Activated gamma-delta T cell treated with anti-CD3 and anti-CD28 coated beads, Interleukin-2, amount 50 U/mL, for 16 hours (primary cell): ENCODE results near the gene CSNK2A1.
"Not testable (repeated sequence)": the region's sequence is repeated elsewhere in the genome, so short reads cannot be mapped to it uniquely, and the experiment has no call there.

Experiments
- DNase-seq: peaks from one replicate; pipeline ENCODE4 v3.0.0-alpha.2; 2020; ENCODE audit warnings: low read depth

CSNK2A1 gene

DNA sequence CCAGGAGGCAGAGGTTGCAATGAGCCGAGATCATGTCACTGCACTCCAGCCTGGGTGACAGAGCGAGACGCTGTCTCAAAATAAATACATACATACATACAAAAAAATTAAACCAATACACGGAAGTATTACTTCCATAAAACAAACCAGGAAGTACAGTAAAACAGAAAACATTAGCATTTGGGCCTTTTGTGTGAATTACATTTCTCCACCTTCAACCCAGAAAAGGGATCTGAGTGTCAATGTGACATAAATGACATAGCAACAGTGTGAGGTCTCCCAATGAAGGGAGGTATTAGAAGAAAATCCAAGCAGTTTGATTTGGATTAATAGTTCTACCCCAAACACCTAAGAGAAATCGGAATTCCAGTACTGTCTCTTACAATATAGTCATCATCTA lies 10.1 kb downstream of the CSNK2A1 start:
- DNase-seq: no peak

DNA sequence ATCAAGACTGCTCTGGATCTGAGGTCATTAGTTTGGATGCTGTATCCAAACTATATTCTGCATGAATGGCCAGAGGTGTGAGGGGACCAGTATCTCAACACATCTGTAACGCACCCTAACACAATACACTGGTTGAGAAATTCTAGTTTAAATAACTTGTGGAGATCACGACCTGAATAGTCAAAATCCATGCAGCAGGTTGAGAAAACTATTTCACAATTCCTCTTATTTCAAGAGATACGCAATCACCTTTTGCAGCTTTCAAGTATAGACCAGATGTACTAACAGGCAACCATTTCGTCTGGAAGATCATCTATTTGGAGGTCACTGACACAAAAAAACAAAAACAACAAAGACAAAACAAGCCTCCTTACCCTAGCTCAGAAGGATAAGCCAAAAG lies 11.1 kb downstream of the CSNK2A1 start:
- no peak for DNase-seq

DNA sequence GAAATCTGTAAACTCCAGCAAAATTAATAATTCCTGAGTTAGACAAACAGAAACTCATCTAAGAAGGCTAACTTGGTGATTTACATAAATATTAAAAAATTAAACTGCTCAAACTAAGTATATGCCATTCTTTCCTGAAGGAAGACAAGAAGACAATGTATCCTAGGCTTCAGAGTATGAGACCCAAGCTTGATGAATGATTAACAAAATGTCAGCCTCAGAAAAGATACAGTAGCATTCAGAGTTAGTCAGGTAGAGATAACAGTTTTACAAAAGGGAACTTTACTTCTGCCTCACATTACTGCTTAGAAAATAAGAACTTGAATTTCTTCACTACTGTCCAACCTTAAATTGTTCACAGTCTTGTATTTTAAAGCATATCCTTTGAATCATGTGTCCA lies 12.0 kb downstream of the CSNK2A1 start:
- no peak for DNase-seq

DNA sequence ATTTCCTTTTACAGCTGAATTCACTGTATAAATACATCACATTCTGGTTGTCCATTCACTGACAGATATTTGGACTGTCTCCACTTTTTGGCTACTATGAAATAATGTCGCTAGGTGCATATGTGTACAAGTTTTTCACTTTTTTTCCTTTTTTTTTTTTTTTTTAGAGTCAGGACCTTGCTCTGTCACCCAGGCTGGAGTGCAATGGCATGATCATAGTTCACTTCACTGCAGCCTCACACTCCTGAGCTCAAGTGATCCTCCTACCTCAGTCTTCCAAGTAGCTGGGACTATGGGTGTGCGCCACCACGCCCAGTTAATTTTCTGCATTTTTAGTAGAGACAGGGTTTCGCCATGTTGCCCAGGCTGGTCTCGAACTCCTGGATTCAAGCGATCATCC lies 13.3 kb downstream of the CSNK2A1 start:
- no peak for DNase-seq

DNA sequence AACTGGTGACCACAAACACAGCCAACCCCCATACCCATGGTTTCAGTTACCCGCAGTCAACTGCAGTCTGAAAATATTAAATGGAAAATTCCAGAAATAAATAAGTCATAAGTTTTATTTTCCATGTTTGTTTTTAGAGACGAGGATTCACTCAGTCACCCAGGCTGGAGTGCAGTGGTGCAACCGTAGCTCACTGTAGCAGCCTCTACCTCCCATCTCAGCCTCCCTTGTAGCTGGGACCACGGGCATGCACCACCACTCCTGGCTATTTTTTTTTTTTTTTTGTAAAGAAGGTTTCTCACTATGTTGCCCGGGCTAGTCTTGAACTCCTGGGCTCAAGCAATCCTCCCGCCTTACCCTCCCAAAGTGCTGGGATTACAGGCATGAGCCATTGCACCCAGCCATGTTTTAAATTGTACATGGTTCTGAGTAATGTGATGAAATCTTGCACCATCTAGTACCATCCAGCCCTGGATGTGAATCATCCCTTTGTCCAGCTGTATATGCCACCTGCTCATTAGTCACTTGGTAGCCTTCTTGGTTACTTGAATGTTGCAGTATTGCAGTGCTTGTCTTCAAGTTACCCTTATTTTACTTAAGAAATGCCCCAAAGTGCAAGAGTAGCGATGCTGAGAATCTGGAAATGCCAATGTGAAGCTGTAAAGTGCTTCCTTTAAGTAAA lies 14.5 kb downstream of the CSNK2A1 start:
- no peak for DNase-seq

DNA sequence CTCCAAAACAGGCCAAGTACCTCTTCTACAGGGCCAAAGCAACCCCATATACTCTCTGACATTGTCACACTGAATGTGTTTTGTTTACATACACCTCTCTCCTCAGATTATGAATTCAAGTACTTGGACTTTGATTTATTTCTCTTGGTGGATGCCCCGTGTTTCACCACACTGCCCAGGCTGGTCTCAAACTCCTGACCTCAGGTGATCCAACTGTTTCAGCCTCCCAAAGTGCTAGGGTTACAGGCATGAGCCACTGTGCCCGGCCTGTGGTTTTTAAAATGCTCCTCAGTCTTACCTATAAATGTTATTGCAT lies 16.1 kb downstream of the CSNK2A1 start:
- no peak for DNase-seq

DNA sequence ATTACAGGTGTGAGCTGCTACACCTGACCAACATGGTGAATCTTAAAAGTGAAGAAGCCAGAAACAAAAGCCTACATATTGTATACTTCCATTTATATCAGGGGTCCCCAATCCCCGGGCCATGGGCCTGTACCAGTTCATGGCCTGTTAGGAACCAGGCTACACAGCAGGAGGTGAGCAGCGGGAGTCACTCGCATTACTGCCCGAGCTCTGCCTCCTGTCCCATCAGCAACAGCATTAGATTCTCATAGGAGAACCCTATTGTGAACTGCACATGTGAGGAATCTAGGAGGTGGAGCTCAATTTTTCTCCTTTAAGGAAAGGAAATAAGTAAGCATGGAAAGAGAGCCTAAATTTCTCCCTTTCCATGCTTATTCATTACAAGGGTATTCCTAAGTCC lies 21.7 kb downstream of the CSNK2A1 start:
- no peak for DNase-seq

DNA sequence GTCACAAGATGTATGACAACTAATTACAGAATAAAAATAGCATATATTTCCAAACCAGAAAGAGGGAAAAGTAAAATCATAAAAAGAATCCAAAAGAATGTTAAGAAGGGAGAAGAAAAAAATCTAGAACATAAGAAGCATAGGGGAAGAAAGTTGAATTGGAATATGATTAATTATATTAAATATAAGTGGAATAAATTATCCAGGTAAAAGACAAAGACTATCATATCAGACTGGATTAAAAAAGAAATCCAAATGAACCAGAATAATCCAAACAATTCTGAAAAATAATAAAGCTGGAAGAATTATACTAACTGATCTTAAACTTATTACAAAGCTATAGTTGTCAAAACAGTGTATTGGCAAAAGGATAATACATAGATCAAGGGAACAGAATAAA lies 23.6 kb downstream of the CSNK2A1 start:
- DNase-seq: no peak

DNA sequence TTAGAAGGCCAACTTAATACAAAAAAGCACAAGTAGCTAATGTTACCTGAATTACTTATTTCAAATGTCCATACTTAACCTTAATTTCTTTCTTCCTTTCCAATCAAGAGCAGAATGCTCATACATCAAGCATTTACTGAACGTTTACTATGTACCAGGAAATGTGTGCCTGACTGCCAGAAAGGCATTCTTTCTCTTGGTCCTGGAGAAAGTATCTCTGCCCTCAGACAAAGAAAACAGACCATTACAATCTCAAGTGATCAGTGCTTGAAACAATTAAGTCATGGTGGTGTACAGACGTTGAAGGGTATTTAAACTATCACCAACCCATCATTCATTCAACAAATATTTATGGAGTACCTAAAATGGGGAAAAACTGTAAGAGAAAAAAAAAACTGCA lies 26.4 kb downstream of the CSNK2A1 start:
- DNase-seq: no peak

DNA sequence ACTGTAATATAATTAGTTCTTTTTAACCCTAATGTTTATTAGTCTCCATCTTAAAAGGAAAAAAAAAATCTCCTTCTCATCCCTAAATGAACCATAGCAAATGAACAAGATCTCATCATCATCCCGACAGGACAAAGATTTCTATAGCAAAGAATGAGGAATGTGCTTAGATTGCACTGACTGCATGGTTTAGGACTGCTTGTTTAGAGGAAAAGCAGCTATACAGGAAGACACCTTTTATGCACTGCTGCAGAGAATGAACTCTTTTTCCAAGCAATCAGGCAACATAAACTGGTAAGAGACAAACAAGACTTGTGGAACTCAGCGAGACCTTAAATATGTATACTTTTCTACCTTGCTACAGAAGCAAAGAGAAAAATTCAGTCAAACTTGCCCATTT lies 26.8 kb downstream of the CSNK2A1 start:
- DNase-seq: no peak

DNA sequence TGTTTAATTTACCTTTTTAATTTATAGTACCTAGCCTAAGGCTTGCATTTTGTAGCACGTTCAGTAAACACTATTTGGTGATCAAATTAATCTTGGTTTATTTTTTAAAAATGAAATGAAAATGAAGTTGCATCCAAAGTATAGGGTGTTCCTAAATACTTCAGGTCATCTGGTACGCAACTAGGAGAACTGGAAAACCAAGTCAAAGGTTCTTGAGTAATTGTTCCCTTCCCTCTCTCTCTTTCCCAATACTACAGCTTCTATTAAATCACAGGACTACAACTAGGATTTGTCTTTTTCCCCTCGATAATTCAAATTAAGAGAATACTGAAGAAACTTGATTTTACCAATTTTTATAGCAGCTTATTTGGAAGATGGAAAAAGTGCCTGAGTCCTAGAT lies 27.9 kb downstream of the CSNK2A1 start:
- DNase-seq: no peak

DNA sequence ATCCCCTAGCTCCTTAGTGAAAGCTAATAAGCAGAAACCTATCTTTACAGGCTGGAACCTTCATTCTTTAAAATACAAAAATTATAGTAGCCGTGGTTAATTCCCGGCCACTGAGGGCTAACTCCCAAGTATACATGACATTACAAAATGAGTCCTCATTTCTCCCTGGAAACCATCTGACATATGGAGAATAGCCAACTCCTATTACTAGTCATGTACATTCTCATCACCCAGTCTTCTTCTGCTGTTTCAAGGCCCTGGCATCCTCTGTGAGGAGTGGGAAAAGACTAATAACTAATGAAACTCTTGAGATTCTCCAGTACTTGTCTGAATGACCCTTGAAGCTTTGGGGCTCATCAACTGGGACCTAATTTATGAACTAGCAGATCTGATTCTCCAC lies 30.2 kb downstream of the CSNK2A1 start:
- no peak for DNase-seq

DNA sequence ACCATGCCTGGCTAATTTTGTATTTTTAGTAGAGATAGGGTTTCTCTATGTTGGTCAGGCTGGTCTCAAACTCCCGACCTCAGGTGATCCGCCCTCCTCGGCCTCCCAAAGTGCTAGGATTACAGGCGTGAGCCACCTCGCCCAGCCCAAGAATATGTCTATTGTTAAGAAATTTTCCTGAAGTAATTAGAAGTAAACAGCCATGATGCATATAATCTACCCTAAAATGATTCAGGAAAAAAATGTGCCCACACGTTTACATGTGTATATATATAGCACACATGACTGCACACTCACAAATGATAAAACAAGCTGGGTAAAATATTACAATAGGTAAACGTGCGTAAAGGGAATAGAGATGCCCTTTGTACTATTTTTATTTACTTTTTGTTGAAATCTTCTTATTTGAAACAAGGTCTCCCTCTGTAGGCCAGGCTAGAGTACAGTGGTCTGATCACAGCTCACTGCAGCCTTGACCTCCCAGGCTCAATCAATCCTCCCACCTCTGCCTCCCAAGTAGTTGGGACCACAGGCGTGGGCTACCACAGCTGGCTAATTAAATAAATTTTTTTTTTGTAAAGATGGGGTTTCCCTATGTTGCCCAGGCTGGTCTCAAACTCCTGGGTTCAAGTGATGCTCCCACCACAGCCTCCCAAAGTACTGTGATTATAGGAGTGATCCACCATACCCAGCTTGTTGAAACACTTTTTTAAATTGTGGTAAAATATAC lies 33.1 kb downstream of the CSNK2A1 start:
- not testable (repeated sequence) for DNase-seq

DNA sequence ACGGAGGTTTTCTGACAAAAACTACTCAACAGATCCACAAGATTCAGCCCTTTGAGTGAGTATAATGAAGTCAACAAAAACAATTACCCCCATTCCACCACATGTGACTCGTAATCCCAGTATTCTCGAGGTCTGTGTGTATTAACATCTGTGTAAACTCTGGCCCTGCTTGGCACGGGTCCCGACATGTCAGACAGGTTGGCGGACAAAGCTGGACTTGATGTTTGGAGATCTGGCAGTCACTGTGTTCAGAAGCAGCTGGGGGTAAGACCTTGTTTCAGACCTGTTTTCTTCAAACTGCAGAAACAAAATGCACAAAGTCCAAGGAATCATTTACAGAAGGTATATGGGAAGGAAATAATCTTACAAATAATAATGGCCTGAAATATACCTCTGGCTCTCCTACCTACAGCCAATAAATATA lies 35.2 kb downstream of the CSNK2A1 start:
- not testable (repeated sequence) for DNase-seq

DNA sequence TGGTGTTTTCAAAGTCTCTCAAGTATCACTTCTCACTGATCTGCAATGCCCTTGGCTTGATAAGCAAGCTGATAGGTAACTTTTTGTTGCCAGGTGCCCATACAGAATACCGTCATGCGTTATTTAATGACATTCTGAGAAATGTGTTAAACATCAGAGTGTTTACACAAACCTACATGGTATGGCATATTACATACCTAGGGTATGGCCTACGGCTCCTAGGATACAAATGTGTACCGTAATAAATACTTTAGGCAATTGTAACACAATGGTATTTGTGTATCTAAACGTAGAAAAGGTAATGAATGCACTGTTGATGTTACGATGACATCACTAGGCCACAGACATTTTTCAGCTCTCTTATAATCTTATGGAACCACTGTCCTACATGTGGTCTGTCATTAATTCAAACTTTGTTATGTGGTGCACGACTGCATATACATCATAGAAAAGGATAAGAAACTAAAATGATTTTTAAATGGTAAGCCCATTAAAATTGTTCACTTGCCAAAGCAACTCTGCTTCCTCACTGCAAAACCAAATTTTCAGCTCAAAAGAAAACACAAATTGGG lies 35.7 kb downstream of the CSNK2A1 start:
- DNase-seq: no peak

DNA sequence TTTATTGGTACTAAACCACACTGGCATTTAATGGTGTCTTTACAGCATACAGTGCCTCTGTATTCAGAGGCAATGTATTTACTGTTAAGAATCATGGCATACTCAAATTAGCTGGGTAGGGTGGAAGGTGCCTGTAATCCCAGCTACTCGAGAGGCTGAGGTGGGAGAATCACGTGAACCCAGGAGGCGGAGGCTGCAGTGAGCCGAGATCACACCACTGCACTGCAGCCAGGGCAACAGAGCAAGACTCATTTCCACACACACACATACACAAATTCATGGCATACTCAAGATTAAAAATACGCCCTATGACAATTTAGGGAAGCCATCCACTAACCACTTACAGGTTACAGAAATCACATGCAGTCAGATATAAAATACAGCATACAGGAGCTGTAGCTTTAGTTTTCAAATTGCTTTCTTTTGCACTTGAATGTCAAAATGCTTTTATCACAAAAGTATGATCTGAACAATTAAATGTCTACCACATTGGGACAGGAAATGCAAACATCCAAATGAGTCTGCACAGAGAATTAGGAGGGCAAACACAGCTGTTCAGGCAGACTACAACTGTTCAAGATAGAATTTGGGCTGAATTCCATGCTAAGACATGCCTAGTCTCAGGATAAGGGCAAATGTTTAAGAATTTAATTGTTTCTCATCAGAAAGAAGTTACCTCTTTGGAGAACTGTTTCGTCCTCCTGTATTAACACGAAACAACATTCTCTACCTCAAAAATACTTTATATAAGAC lies 36.4 kb downstream of the CSNK2A1 start:
- no peak for DNase-seq

DNA sequence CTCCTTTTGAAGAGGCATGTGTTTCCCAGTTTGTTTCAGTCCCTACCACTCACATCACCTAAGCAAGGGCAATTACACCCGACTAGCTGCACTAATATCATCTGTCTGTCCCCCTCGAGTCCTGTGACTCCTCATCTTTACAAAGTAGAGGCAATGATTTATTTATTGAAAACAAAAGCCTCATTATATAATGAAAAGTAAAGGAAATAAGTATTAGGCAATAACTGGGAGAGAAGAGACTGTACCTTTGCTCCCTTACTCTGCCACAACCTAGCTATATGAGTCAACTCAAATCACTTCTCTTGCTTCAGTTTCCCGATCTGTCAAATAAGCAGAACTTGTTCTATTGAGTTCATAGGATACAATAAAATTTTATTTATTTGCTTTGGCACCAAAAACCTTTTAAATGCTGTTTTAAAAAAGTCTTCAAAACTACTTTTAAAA lies 38.9 kb downstream of the CSNK2A1 start:
- no peak for DNase-seq

DNA sequence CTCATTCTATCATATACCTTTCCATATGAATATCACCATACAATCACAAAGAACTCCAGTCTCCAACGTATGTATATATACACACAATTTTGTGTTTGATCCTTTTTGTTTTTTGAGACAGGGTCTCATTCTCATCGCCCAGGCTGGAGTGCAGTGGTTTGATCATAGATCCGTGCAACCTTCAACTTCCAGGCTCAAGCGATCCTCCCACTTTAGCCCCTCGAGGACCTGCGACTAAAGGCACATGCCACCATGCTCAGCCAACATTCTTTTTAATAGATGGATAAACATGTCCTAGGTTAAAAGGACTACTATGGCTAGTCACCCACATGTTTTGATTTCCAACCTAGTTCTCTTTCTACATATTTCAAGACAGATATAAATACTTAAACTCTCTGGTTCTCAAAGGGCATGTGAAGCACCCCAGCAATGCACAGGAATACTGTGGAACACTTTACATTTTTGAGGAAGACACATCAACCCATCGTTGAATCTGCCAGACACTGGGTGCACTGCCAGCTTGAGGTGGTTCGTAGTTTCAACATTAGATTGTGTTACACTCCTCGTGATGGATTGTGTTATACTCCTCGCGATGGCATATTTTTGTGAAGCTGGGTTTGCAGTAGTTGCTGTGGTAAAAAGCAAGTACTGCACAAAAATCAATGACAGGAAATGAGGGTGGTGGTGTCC lies 40.4 kb downstream of the CSNK2A1 start:
- DNase-seq: no peak

DNA sequence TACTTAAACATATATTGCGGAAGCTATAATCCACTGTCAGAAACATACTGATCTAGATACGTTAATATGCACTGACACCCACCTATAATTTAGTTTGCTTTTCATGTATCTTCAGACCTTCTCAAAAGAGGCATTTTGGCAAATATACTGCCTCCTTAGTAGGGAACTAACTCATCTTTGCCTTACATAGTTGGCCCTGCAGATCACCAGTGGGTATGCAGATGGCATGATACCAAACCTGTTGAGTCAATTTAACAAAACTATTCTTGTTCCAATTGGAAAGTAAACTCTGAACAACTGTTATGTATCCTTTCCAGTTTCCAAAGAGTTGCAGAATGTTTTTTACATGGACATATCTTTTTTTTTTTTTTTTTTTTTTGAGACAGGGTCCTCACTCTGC lies 45.6 kb downstream of the CSNK2A1 start:
- DNase-seq: no peak

DNA sequence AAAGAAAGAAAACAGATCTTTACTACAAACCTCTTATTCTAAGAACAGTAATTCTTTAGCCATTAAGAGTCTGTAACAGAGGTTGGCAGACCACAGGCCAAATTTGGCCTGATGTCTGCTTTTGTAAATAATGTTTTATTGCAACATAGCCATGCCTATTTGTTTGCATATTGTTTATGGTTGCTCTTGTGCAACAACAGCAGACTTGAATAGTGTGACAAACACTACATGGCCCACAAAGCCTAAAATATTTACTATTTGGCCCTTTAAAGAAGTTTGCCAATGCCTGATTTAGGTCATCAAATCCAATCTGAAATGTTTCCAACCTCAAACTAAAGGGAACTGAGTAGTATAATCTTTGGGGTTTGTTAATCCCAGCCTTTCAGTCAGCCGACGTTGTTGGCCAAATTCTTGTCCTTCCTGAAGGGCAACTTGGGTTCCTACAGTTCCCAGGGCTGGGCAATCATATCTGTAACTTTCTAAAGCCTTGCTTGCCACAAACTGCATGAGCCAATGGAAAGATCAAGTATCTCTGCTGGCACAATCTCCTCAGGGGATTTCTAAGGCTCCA lies 47.4 kb downstream of the CSNK2A1 start:
- DNase-seq: no peak

DNA sequence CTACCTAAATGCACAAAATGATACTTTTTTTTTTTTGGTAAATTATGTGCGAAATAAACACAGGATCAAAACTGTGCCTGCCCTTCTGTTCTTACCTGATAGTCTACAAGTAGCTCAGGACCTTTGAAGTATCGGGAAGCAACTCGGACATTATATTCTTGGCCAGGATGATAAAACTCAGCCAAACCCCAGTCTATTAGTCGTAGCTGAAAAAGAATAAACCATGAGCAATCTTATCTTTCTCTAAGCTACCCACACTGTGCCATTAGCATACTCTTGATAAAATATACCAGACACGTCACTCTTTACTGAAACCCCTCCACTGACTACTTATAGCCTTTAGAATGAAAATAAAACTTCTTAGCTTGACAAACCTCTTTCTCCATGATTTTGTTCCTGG lies 51.4 kb downstream of the CSNK2A1 start:
- no peak for DNase-seq

DNA sequence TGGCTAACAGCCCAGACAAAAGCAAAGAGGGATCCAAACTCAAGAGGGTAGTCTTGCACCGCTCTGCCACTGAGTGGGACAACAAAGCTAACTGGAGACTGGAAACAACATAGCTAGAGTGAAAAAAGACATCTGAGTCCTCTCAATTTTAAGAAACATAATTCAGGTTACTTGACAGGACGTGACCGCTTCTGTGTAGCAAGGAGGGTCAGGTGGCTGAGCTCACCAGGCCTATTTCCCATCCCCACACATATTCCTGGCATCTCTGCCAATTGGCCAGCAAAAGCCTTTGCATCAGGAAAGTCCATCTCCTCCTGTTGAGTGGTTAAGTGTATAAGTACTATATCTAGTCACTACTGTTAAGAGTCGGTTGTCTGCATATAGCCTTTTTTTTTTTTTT lies 55.9 kb downstream of the CSNK2A1 start:
- DNase-seq: no peak
